Ascending aorta (tissue), 2 donors: Measurements from ENCODE around the gene RPS19BP1. TPM values are rescaled to one million over a fixed set of nuclear protein-coding genes. Genes with fewer than 3 reads are reported as not detected.

Experiments
- DNase-seq, 2 donors: peaks; one replicate each; pipeline ENCODE4 v3.0.0-alpha.2; 2019; ENCODE audit warnings: low spot score in 2 of 2
- H3K27ac ChIP-seq, 2 donors: fragments of 200-600 bp; sonication (generic); one replicate each; pipeline ENCODE4 v1.5.1; 2016 to 2017; ENCODE audit warnings: mild to moderate bottlenecking in 1 of 2
- H3K27me3 ChIP-seq: fragments of 200-600 bp; sonication (generic); one replicate; pipeline ENCODE4 v1.5.1; 2017
- H3K36me3 ChIP-seq, 2 donors: fragments of 200-600 bp; sonication (generic); one replicate each; pipeline ENCODE4 v1.5.1; 2016
- H3K4me1 ChIP-seq, 2 donors: fragments of 200-600 bp; sonication (generic); one replicate each; pipeline ENCODE4 v1.5.1; 2016 to 2017; ENCODE audit warnings: mild to moderate bottlenecking in 1 of 2
- H3K4me3 ChIP-seq, 2 donors: fragments of 200-600 bp; sonication (generic); one replicate each; pipeline ENCODE4 v1.5.1; 2016 to 2017; ENCODE audit warnings: mild to moderate bottlenecking in 1 of 2
- H3K9me3 ChIP-seq, 2 donors: fragments of 200-600 bp; sonication (generic); one replicate each; pipeline ENCODE4 v1.5.1; 2016
- CTCF ChIP-seq, 3 experiments: fragments of 200-600 bp in 2 of 3; fragments of 450-650 bp in 1 of 3; sonication (generic) in 2 of 3; IDR thresholded peaks; one replicate each; pipeline ENCODE4 v1.5.1; 2016 to 2019; ENCODE audit warnings: antibody characterized with exemption in 3 of 3, mild to moderate bottlenecking in 1 of 3, moderate library complexity in 1 of 3
- intact Hi-C: fragments of 100-400 bp; cut with DNase I; formaldehyde crosslinking; loops from one replicate; pipeline ENCODE4 v1.15.1; 2023
- total RNA-seq: library from RNA; depleted of rRNA; stranded (reverse); fragments of >200 nt; gene quantifications from one replicate; pipeline ENCODE4 v1.1.0, GENCODE V29; 2016

Gene RPS19BP1
- total RNA-seq, 1 donor from 2014 or later, result 218 TPM

- no peaks in the 10 kb centered on the region for H3K36me3 ChIP-seq
- DNase-seq, result no peak
- no peak overlapping the region for H3K4me3 ChIP-seq
- H3K27ac ChIP-seq, result no peak overlapping the region
- no peaks in the 10 kb centered on the region for H3K9me3 ChIP-seq
- H3K4me1 ChIP-seq, result no peaks in the 10 kb centered on the region
- H3K27me3 ChIP-seq, result no peaks in the 10 kb centered on the region
- intact Hi-C loops, result no loop called here
- no peak for TF ChIP-seq CTCF (IDR thresholded peaks at IDR 0.05)
Measured at GRCh38 chr22:39577366-39577765, 44.8 kb upstream of the RPS19BP1 start.

GRCh38 chr22:39576027-39576426, 43.5 kb upstream of the RPS19BP1 start:
- no peaks in the 10 kb centered on the region for H3K27me3 ChIP-seq
- H3K4me3 ChIP-seq, result no peak overlapping the region
- no peaks in the 10 kb centered on the region for H3K36me3 ChIP-seq
- no peak for TF ChIP-seq CTCF (IDR thresholded peaks at IDR 0.05)
- no peaks in the 10 kb centered on the region for H3K4me1 ChIP-seq
- H3K9me3 ChIP-seq, result no peaks in the 10 kb centered on the region
- no peak for DNase-seq
- no peak overlapping the region for H3K27ac ChIP-seq
- intact Hi-C loops, result no loop called here

- Histone ChIP-seq H3K4me1 (no peaks in the 10 kb centered on the region), H3K27me3 (no peaks in the 10 kb centered on the region), H3K9me3 (no peaks in the 10 kb centered on the region), H3K4me3 (no peak overlapping the region), H3K27ac (no peak overlapping the region), H3K36me3 (no peaks in the 10 kb centered on the region)
- no peak for DNase-seq
- TF ChIP-seq CTCF (IDR thresholded peaks at IDR 0.05), result no peak
- intact Hi-C loops, result no loop called here
Measured at GRCh38 chr22:39575552-39575825, 42.9 kb upstream of the RPS19BP1 start.

- no peak overlapping the region for H3K27ac ChIP-seq
- H3K4me3 ChIP-seq, result no peak overlapping the region
- no peaks in the 10 kb centered on the region for H3K4me1 ChIP-seq
- H3K9me3 ChIP-seq, result no peaks in the 10 kb centered on the region
- DNase-seq, result no peak
- TF ChIP-seq CTCF (IDR thresholded peaks at IDR 0.05), result no peak
- intact Hi-C loops, result no loop called here
- H3K36me3 ChIP-seq, result no peaks in the 10 kb centered on the region
- no peaks in the 10 kb centered on the region for H3K27me3 ChIP-seq
Measured at GRCh38 chr22:39574779-39575551, 42.4 kb upstream of the RPS19BP1 start.

GRCh38 chr22:39571538-39571937, 39.0 kb upstream of the RPS19BP1 start:
- Histone ChIP-seq H3K4me3 (no peak overlapping the region), H3K9me3 (no peaks in the 10 kb centered on the region), H3K4me1 (no peaks in the 10 kb centered on the region), H3K36me3 (no peaks in the 10 kb centered on the region), H3K27ac (no peak overlapping the region), H3K27me3 (no peaks in the 10 kb centered on the region)
- no peak for TF ChIP-seq CTCF (IDR thresholded peaks at IDR 0.05)
- intact Hi-C loops, result no loop called here
- no peak for DNase-seq

- Histone ChIP-seq H3K4me1 (no peaks in the 10 kb centered on the region), H3K36me3 (no peaks in the 10 kb centered on the region), H3K4me3 (no peak within 1 kb of the TSS), H3K9me3 (no peaks in the 10 kb centered on the region), H3K27ac (no peak within 1 kb of the TSS), H3K27me3 (no peaks in the 10 kb centered on the region)
- no peak for DNase-seq
- intact Hi-C loops, result no loop called here
- TF ChIP-seq CTCF (IDR thresholded peaks at IDR 0.05), result no peak
Measured at GRCh38 chr22:39570665-39571064, 38.1 kb upstream of the RPS19BP1 start, which contains the start of gene CACNA1I. Gene CACNA1I (plus strand): TSS chr22:39570753. CDS start chr22:39570753, 0 bp downstream.
